ENCODE measurements around the gene CCL1.

- TF ChIP-seq CTCF (IDR thresholded peaks at IDR 0.05): no peak
- peak in 1 of 3 donors; percentile 58 for TF ChIP-seq POLR2AphosphoS5 (IDR thresholded peaks at IDR 0.05)
- no peak for TF ChIP-seq POLR2A (IDR thresholded peaks at IDR 0.05)
These were observed 51.0 kb downstream of the CCL1 start for GRCh38 chr17:34312080-34312479.
